H1 (cell line): Measurements from ENCODE around the gene SCAP. TPM values are rescaled to one million over a fixed set of nuclear protein-coding genes. Genes with fewer than 3 reads are reported as not detected.

Experiments used
- BRCA1 ChIP-seq: IDR thresholded peaks from 2 replicates; pipeline ENCODE4 v1.6.1; 2012; ENCODE audit warnings: low read depth, low read length, improper control_type of control experiment
- CREB1 ChIP-seq: IDR thresholded peaks from 2 replicates; pipeline ENCODE4 v1.6.1; 2012; ENCODE audit warnings: inconsistent platforms
- JUN ChIP-seq: IDR thresholded peaks from 2 replicates; pipeline ENCODE4 v1.6.1; 2011; ENCODE audit warnings: low read depth, mild to moderate bottlenecking, improper control_type of control experiment, low read length
- KDM4A ChIP-seq: IDR thresholded peaks from one replicate; pipeline ENCODE4 v1.7.1; 2012; ENCODE audit warnings: low read depth, mild to moderate bottlenecking, moderate library complexity, low read length, inconsistent platforms; ENCODE audit not compliant: severe bottlenecking
- MAFK ChIP-seq: IDR thresholded peaks from 2 replicates; pipeline ENCODE4 v1.6.1; 2012; ENCODE audit warnings: low read depth, mild to moderate bottlenecking, improper control_type of control experiment, low read length
- TEAD4 ChIP-seq: IDR thresholded peaks from 2 replicates; pipeline ENCODE4 v1.6.1; 2012; ENCODE audit warnings: low read depth, low read length, inconsistent platforms, mixed read lengths
- polyA plus RNA-seq, 7 experiments: library from polyadenylated mRNA; depleted of rRNA in 3 of 7; stranded (reverse) in 5 of 7; unstranded in 2 of 7; fragments of >200 nt in 5 of 7; fragments of 200-250 nt in 2 of 7; gene quantifications; 1 replicate in 5 of 7; 2 replicates in 1 of 7; 4 replicates in 1 of 7; pipeline versions ENCODE4 v1.2.1 to v1.2.3, GENCODE V29; 2011 to 2013; ENCODE audit warnings: missing spikeins in 2 of 7, mixed read lengths in 2 of 7
- total RNA-seq: library from RNA; stranded (reverse); fragmentation: NEBNext Ultra II Directional; extraction: Animal tissue kit (Norgen Biotek cat#: 25700); gene quantifications from 2 replicates; pipeline ENCODE4 v1.2.1, GENCODE V29; 2021

SCAP gene
- total and polyA plus RNA-seq, 2 of the 8 experiments (the other 6 are each of a cell fraction or from before 2014, with no cell fraction given) = 74.0 to 114 TPM

- TF ChIP-seq KDM4A = no peak
- TF ChIP-seq CREB1 = no peak
- no peak for TF ChIP-seq MAFK
- no peak for TF ChIP-seq TEAD4
- no peak for TF ChIP-seq BRCA1
- no peak for TF ChIP-seq JUN
Observed at GRCh38 chr3:47379411-47379899, 96.3 kb downstream of the SCAP start (continued).
